Left kidney (tissue), 1 donor: ENCODE results near the gene LYRM1. TPM values are rescaled to one million over a fixed set of nuclear protein-coding genes. Genes with fewer than 3 reads are reported as not detected.

Experiments used
- polyA plus RNA-seq: library from polyadenylated mRNA; unstranded; fragments of 120-200 nt; gene quantifications from one replicate; pipeline ENCODE4 v1.2.1, GENCODE V29; 2013; ENCODE audit not compliant: insufficient read length

The LYRM1 gene
- polyA plus RNA-seq, 1 donor = 51.0 TPM

Other genes with a start within 250 kb of the LYRM1 start
- 2.6 TPM for gene ACSM1, start 203.1 kb upstream of the LYRM1 start, polyA plus RNA-seq
- 84.8 TPM for gene THUMPD1, start 159.0 kb upstream of the LYRM1 start, polyA plus RNA-seq
- gene ACSM3, start 136.8 kb upstream of the LYRM1 start, polyA plus RNA-seq = 136 TPM
- 36.5 TPM for gene ERI2, start 94.3 kb upstream of the LYRM1 start, polyA plus RNA-seq
- gene REXO5, start 94.2 kb upstream of the LYRM1 start, polyA plus RNA-seq = 7.9 TPM
- gene DCUN1D3, start 413 bp upstream of the LYRM1 start, polyA plus RNA-seq = 11.0 TPM